ENCODE measurements around the gene NACC2.

The NACC2 gene

DNA sequence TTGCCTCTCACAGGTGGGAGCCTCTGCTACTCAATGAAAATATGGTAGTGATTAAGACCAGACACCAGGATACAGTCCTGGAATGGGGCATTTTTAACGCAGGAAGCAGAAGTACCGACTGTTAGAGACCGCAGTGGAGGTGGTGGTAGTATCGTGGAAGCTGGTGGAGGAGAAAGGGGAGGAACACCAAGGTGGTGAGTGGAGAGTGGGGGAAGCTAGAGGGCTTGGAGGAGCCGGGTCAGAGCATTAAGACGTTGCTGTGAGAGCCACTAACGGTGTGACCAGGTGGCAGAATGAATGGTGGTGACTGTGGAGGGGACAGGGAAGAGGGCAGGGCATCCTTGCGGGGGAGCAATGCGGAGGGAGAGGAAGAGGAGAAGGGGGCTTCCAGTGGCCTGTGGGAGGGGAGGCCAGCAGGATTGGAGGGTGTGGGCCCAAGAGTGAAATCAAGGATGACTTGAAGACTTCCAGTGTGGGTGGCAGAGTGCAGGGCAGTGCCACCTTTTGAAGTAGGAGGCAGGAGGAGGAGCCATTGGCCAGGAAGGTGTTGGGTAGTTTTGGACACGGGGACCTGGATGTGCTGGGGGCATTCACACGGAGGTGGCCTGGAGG, 132.3 kb downstream of the NACC2 start:
- TF ChIP-seq, protein P1, sequence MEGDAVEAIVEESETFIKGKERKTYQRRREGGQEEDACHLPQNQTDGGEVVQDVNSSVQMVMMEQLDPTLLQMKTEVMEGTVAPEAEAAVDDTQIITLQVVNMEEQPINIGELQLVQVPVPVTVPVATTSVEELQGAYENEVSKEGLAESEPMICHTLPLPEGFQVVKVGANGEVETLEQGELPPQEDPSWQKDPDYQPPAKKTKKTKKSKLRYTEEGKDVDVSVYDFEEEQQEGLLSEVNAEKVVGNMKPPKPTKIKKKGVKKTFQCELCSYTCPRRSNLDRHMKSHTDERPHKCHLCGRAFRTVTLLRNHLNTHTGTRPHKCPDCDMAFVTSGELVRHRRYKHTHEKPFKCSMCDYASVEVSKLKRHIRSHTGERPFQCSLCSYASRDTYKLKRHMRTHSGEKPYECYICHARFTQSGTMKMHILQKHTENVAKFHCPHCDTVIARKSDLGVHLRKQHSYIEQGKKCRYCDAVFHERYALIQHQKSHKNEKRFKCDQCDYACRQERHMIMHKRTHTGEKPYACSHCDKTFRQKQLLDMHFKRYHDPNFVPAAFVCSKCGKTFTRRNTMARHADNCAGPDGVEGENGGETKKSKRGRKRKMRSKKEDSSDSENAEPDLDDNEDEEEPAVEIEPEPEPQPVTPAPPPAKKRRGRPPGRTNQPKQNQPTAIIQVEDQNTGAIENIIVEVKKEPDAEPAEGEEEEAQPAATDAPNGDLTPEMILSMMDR (conservative IDR thresholded peaks at IDR 0.05; ENCODE audit: low read depth, low read length): no peak
- Histone ChIP-seq H4K20me1 (ENCODE audit: insufficient read depth) (no peaks in the 10 kb centered on the region), H3K4me2 (no peak overlapping the region), H3K27ac (no peak overlapping the region), H3K4me3 (IDR thresholded peaks at IDR 0.05; ENCODE audit: insufficient read depth, low read depth, low read length) (no peak overlapping the region), H3K4me1 (ENCODE audit: low read depth, poor library complexity, severe bottlenecking) (peaks cover 26% of the 10 kb centered on the region), H2AFZ (ENCODE audit: low read depth) (no peak overlapping the region), H3K27me3 (ENCODE audit: insufficient read depth, low read depth) (peaks cover 23% of the 10 kb centered on the region; the same call in 1 of the 2 replicates), H3K79me2 (ENCODE audit: insufficient read depth, low read depth) (peaks cover 25% of the 10 kb centered on the region; the same call in 1 of the 2 replicates), H3K9ac (no peak overlapping the region), H3K36me3 (ENCODE audit: insufficient read depth) (no peaks in the 10 kb centered on the region)

DNA sequence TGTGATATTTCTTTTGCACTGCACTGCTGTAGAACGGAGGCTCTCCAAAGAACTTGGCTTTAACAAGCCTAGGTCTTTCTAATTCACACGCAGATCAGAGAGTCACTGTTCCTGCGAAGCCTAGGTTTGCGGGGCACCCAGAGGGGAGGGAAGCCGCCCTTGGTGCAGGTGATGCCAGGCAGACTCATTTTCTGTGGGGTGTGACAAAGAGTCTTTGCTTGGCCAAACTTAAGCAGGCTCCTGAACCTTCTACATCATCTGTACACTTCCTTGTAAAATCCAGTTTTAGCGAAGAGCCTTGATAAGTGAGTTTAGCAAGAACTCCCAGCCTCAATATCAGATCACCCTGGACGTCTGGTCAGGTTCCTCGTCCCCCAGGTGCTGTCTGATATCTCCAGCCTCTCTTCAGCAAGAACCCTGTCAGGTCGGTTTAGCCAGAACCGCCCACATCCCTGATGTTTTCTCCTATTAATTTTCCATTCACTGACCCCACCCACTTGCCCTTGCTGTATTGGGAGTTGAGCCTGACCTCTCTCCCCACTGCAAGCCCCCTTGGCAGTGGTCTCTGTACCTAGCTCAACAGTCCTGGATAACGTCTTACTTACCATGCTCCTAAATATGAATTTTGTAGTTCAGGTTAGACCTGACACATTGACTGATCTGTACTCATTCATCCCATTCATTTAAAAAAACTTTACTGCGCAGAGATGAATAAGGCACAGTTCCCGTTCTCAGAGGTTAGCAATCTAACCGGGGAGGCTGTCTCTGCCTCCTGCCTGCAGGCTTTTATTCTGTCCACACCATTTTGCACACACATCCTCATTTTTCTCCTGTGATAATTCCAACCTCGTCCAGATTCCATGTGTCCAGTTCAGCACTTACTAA, 133.0 kb downstream of the NACC2 start:
- TF ChIP-seq, protein P1 (conservative IDR thresholded peaks at IDR 0.05; ENCODE audit: low read depth, low read length): no peak
- no peaks in the 10 kb centered on the region for H4K20me1 ChIP-seq (ENCODE audit: insufficient read depth)
- H3K36me3 ChIP-seq (ENCODE audit: insufficient read depth): no peaks in the 10 kb centered on the region
- no peak overlapping the region for H3K4me3 ChIP-seq (IDR thresholded peaks at IDR 0.05; ENCODE audit: insufficient read depth, low read depth, low read length)
- H3K4me1 ChIP-seq (ENCODE audit: low read depth, poor library complexity, severe bottlenecking): peaks cover 22% of the 10 kb centered on the region
- H3K9ac ChIP-seq: no peak overlapping the region
- H3K79me2 ChIP-seq (ENCODE audit: insufficient read depth, low read depth): peaks cover 33% of the 10 kb centered on the region; the same call in 1 of the 2 replicates
- no peak overlapping the region for H3K27ac ChIP-seq
- H3K27me3 ChIP-seq (ENCODE audit: insufficient read depth, low read depth): peaks cover 23% of the 10 kb centered on the region; the same call in 1 of the 2 replicates
- peak overlapping the region; percentile 19; the same call in 1 of the 2 replicates for H2AFZ ChIP-seq (ENCODE audit: low read depth)
- peak overlapping the region; percentile 45; the same call in 1 of the 2 replicates for H3K4me2 ChIP-seq

DNA sequence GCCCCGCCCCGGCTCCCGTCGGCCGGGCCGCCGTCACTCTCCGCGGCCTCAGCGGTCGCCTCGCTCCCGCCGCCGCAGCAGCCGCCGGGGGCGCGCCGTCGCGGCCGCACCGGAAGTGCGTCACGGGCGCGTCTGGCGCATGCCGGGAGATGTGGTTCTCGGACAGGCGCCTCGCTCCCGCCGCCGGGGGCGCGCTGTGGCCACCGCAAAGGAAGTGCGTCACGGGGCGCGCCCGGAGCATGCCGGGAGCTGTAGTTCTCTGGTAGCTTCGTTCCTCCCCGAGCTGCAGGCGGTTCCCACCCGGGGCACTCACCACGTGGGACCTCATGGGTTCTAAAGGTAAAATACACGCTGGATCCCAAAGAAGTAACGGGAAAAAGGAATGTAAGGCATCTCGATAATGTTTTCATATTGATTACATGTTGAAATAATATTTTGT, 133.8 kb downstream of the NACC2 start, which contains the start of gene UBAC1:
TSS of gene UBAC1 (minus strand) at position 97 of the 439 bp plus-strand sequence. CDS start 211 bp downstream, outside the sequence.
- TF ChIP-seq, protein P1 (conservative IDR thresholded peaks at IDR 0.05; ENCODE audit: low read depth, low read length): no peak
- H3K36me3 ChIP-seq (ENCODE audit: insufficient read depth): no peaks in the 10 kb centered on the region
- H3K79me2 ChIP-seq (ENCODE audit: insufficient read depth, low read depth): peaks cover 38% of the 10 kb centered on the region; the same call in 1 of the 2 replicates
- H3K9ac ChIP-seq: peak within 1 kb of the TSS; percentile 60
- peaks cover 23% of the 10 kb centered on the region; the same call in 1 of the 2 replicates for H3K27me3 ChIP-seq (ENCODE audit: insufficient read depth, low read depth)
- H3K4me2 ChIP-seq: peak within 1 kb of the TSS; percentile 93
- H2AFZ ChIP-seq (ENCODE audit: low read depth): peak within 1 kb of the TSS; percentile 69
- H3K4me3 ChIP-seq (IDR thresholded peaks at IDR 0.05; ENCODE audit: insufficient read depth, low read depth, low read length): no peak within 1 kb of the TSS
- peaks cover 16% of the 10 kb centered on the region for H3K4me1 ChIP-seq (ENCODE audit: low read depth, poor library complexity, severe bottlenecking)
- no peaks in the 10 kb centered on the region for H4K20me1 ChIP-seq (ENCODE audit: insufficient read depth)
- H3K27ac ChIP-seq: no peak within 1 kb of the TSS

DNA sequence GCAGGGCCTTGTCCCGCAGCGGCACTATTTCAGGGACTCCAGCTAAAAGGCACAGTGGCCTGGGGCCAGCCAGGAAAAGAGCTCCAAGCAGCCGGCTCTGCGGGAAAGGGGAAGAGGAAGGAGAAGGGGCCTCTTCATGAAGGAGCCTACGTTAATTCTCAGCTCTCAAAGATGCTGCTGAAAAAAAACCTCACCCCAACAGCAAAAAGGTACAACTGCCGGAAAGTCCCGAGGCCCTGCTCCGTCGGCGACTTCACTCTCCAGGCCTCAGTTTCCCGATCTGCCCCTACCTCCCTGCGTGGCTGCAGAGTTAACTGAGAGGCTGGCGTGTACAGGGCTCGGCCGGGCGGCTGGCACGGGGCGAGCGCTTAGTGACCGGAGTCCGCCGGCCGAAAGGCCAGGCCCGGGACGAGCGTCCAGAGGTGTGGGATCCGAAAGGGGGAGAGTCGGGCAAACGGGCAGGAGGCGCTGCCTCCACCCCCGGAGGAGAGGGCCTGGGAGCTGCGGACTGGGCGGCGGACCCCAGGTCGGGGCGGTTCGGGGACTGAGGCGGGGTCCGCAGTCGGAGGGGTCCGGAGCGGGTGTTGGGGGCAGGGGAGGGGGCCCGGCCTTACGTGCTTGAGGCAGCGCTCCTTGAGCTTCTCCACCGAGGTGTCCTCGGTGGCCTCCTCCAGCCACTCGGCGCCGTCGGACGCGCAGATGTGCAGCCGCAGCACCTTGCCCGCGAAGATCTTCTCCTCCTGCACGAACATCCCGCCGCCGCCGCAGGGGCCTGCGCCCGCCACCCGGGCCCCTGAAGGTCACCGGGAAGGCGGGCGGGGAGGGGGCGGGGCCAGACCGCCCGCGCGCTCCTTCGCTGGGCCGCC, 134.4 kb downstream of the NACC2 start:
- no peaks in the 10 kb centered on the region for H3K36me3 ChIP-seq (ENCODE audit: insufficient read depth)
- peak overlapping the region; percentile 93 for H3K4me2 ChIP-seq
- H3K4me1 ChIP-seq (ENCODE audit: low read depth, poor library complexity, severe bottlenecking): peaks cover 16% of the 10 kb centered on the region
- peak overlapping the region; percentile 69 for H2AFZ ChIP-seq (ENCODE audit: low read depth)
- peaks cover 38% of the 10 kb centered on the region; the same call in 1 of the 2 replicates for H3K79me2 ChIP-seq (ENCODE audit: insufficient read depth, low read depth)
- no peaks in the 10 kb centered on the region for H4K20me1 ChIP-seq (ENCODE audit: insufficient read depth)
- no peak overlapping the region for H3K4me3 ChIP-seq (IDR thresholded peaks at IDR 0.05; ENCODE audit: insufficient read depth, low read depth, low read length)
- H3K9ac ChIP-seq: peak overlapping the region; percentile 60
- no peak overlapping the region for H3K27ac ChIP-seq
- TF ChIP-seq, protein P1 (conservative IDR thresholded peaks at IDR 0.05; ENCODE audit: low read depth, low read length): no peak
- H3K27me3 ChIP-seq (ENCODE audit: insufficient read depth, low read depth): peaks cover 23% of the 10 kb centered on the region; the same call in 1 of the 2 replicates

All from KMS-11 (cell line).